ENCODE measurements around the gene PAPPA. TPM values are rescaled to one million over a fixed set of nuclear protein-coding genes. Genes with fewer than 3 reads are reported as not detected.

The PAPPA gene
- total RNA-seq, 1 experiment from 2014 or later = 0.17 TPM

DNA sequence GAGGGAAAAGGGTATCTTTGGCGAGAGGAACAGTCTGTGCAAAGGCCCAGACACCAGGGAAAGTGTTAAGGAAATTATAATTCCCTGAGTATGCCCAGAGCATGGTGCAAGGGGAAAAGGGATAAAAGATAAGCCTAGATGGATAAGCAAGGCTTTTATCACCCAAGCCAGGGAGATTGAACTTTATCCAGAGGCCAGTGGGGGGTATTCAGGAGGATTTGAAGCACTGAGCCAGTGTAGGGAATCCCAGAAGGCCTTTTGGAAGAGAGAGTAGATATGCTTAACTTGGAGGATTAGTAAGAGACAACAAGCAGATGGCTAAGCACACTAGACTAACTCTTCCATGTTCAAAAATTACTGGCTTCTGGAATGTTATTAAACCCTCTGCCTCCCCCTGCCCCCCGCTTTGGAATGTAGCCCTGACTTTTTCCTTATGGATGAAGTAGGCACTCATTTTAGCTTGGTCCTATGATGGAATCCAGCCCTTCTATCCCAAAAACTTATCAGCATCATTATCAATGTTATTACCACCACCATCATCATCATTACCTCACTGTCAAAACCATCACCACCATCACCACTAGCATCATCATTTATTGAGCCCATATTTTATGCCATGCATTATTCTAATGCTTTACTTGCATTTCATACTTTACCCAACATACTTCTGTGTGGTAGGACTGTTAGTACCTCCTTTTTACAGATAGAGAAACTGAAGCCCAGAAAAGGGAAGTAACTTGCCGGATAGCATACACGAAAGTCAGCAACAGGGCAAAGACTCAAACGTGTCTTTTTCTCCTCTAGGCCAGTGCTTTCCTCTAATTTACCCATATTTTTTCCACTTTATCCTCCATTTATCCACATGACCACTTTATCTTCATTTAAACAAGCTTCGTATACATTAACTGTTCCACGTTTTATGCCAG is 237.0 kb downstream of the PAPPA start:
- Mint-ChIP-seq H3K27ac (no peak overlapping the region), H3K4me3 (no peak overlapping the region), H3K36me3 (ENCODE audit: insufficient read depth in 1 of 3, low read depth in 3 of 3) (no peaks in the 10 kb centered on the region), H3K9me3 (no peaks in the 10 kb centered on the region), H3K27me3 (ENCODE audit: low read depth) (no peaks in the 10 kb centered on the region), H3K4me1 (peaks cover 8% of the 10 kb centered on the region in 2 experiments; a peak in 3 of 4 replicates)
- no peaks in the 10 kb centered on the region for H3K79me1 ChIP-seq (ENCODE audit: insufficient read depth, low read depth, low read length, poor library complexity, severe bottlenecking)
- no peak overlapping the region for H3K9ac ChIP-seq (ENCODE audit: extremely low read depth, insufficient read length, low read length)
- H2BK12ac ChIP-seq (ENCODE audit: insufficient read length, low read depth, low read length) = no peak overlapping the region
- no peak overlapping the region for H2BK5ac ChIP-seq (ENCODE audit: insufficient read length, low read length)
- H3K27me3 ChIP-seq (ENCODE audit: insufficient read depth, low read length) = no peaks in the 10 kb centered on the region; the same call in 1 of the 2 replicates
- H3K18ac ChIP-seq (ENCODE audit: insufficient read length, low read depth, low read length) = no peak overlapping the region
- H3K27ac ChIP-seq (ENCODE audit: insufficient read length, low read depth, low read length) = no peak overlapping the region
- H4K5ac ChIP-seq (ENCODE audit: insufficient read length, low read depth, low read length) = no peak overlapping the region
- H3K4me1 ChIP-seq (ENCODE audit: insufficient read depth, low read length) = no peaks in the 10 kb centered on the region
- H2BK120ac ChIP-seq (ENCODE audit: low read depth, low read length, poor library complexity, severe bottlenecking) = no peak overlapping the region
- no peak overlapping the region for H4K8ac ChIP-seq (replicated peaks; ENCODE audit: insufficient read length, low read depth, low read length)
- no peak overlapping the region for H4K91ac ChIP-seq (ENCODE audit: insufficient read length, low read depth, low read length)
- no peak overlapping the region for H3K23ac ChIP-seq (ENCODE audit: insufficient read length, low read depth, low read length)
- no peak overlapping the region for H2AK5ac ChIP-seq (ENCODE audit: insufficient read length, low read length)
- no CpG with 5 or more reads among the region's 7 CpGs for WGBS (ENCODE audit: extremely low coverage, insufficient read length, low lambda C conversion rate)
- DNase-seq = no peak
- H3K56ac ChIP-seq (ENCODE audit: insufficient read length, low read depth, low read length) = no peak overlapping the region
- no peaks in the 10 kb centered on the region for H3K9me3 ChIP-seq (ENCODE audit: control insufficient read depth, low read depth, low read length)
- no peaks in the 10 kb centered on the region for H4K20me1 ChIP-seq (ENCODE audit: control insufficient read depth, insufficient read depth, insufficient read length)
- H2BK15ac ChIP-seq (ENCODE audit: low read depth, low read length) = no peak overlapping the region
- H3K79me2 ChIP-seq (ENCODE audit: insufficient read depth, low read length) = no peaks in the 10 kb centered on the region
- H3K4ac ChIP-seq (ENCODE audit: low read depth, low read length) = no peak overlapping the region
- H2AFZ ChIP-seq (ENCODE audit: low read length) = no peak overlapping the region
- H3K4me2 ChIP-seq (ENCODE audit: insufficient read depth, insufficient read length, low read length) = no peak overlapping the region
- no peak overlapping the region for H2BK20ac ChIP-seq (ENCODE audit: low read depth, low read length, poor library complexity, severe bottlenecking)
- TF ChIP-seq, protein P1, sequence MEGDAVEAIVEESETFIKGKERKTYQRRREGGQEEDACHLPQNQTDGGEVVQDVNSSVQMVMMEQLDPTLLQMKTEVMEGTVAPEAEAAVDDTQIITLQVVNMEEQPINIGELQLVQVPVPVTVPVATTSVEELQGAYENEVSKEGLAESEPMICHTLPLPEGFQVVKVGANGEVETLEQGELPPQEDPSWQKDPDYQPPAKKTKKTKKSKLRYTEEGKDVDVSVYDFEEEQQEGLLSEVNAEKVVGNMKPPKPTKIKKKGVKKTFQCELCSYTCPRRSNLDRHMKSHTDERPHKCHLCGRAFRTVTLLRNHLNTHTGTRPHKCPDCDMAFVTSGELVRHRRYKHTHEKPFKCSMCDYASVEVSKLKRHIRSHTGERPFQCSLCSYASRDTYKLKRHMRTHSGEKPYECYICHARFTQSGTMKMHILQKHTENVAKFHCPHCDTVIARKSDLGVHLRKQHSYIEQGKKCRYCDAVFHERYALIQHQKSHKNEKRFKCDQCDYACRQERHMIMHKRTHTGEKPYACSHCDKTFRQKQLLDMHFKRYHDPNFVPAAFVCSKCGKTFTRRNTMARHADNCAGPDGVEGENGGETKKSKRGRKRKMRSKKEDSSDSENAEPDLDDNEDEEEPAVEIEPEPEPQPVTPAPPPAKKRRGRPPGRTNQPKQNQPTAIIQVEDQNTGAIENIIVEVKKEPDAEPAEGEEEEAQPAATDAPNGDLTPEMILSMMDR (conservative IDR thresholded peaks at IDR 0.05) = no peak
- H3K14ac ChIP-seq (ENCODE audit: insufficient read depth, low read length) = no peak overlapping the region
- H3T11ph ChIP-seq (ENCODE audit: low read length) = no peak overlapping the region
- no peaks in the 10 kb centered on the region for H3K23me2 ChIP-seq (ENCODE audit: insufficient read length, low read depth, low read length, poor library complexity, severe bottlenecking)

All from H9 (cell line).